Retinal pigment epithelial cell (primary cell): Measurements from ENCODE around the gene SAMD8.

Experiments used
- DNase-seq: peaks from one replicate; pipeline ENCODE4 v3.0.0-alpha.2; 2010; ENCODE audit warnings: low read depth
- H3K4me3 ChIP-seq: 2 replicates; pipeline ENCODE4 v1.5.1; 2011; ENCODE audit warnings: mild to moderate bottlenecking, low read length, control low read depth, moderate library complexity
- CTCF ChIP-seq: conservative IDR thresholded peaks from 2 replicates; pipeline ENCODE4 v1.5.1; 2011; ENCODE audit warnings: low read depth, low read length, control low read depth, inconsistent platforms

The SAMD8 gene

GRCh38 chr10:75096749-75097148 is 14.7 kb upstream of the SAMD8 start:
- no peak overlapping the region for H3K4me3 ChIP-seq
- DNase-seq, result no peak
- no peak for TF ChIP-seq CTCF

- TF ChIP-seq CTCF, result peak; percentile 40
- no peak for DNase-seq
- no peak overlapping the region for H3K4me3 ChIP-seq
Observed at GRCh38 chr10:75097666-75098285, 13.7 kb upstream of the SAMD8 start.

GRCh38 chr10:75098902-75099673 is 12.4 kb upstream of the SAMD8 start:
- TF ChIP-seq CTCF, result no peak
- no peak for DNase-seq
- H3K4me3 ChIP-seq, result no peak overlapping the region

- no peak for DNase-seq
- H3K4me3 ChIP-seq, result no peak overlapping the region
Observed at GRCh38 chr10:75099952-75100763, 11.3 kb upstream of the SAMD8 start.

GRCh38 chr10:75100764-75101291 is 10.6 kb upstream of the SAMD8 start:
- H3K4me3 ChIP-seq, result no peak overlapping the region
- DNase-seq, result no peak
- TF ChIP-seq CTCF, result no peak

More at GRCh38 chr10:75099952-75100763, 11.3 kb upstream of the SAMD8 start:
- peak; percentile 90 for TF ChIP-seq CTCF

- no peak for DNase-seq
- TF ChIP-seq CTCF, result no peak
- no peak overlapping the region for H3K4me3 ChIP-seq
Observed at GRCh38 chr10:75101416-75102251, 9.8 kb upstream of the SAMD8 start.
